Activated CD4-positive, alpha-beta T cell treated with anti-CD3 and anti-CD28 coated beads for 36 hours (primary cell): ENCODE data around the gene PRAMEF7. TPM values are rescaled to one million over a fixed set of nuclear protein-coding genes. Genes with fewer than 3 reads are reported as not detected.
"Not testable (repeated sequence)": the region's sequence is repeated elsewhere in the genome, so short reads cannot be mapped to it uniquely, and the experiment has no call there.

Source experiments
- ATAC-seq: fragments of 200-7000 bp; cut with Tn5 transposase; one replicate; pipeline ENCODE4 v1.10.0; 2021; ENCODE audit warnings: mild to moderate bottlenecking, moderate library complexity
- CTCF ChIA-PET: fragments of 350-600 bp; sonication (Branson Sonifier 250); formaldehyde crosslinking; loops from one replicate; lab custom pipeline; 2021; ENCODE audit warnings: antibody characterized with exemption; lab: Charles Lee
- POLR2A ChIA-PET: fragments of 350-600 bp; sonication (Branson Sonifier 250); formaldehyde crosslinking; loops from one replicate; lab custom pipeline; 2021; ENCODE audit warnings: antibody characterized with exemption, inconsistent platforms; lab: Charles Lee
- DNase-seq: peaks from one replicate; pipeline ENCODE4 v3.0.0-alpha.2; 2020
- H3K27ac Mint-ChIP-seq: one replicate; pipeline ENCODE4 v1.8.0; 2021; ENCODE audit warnings: mixed read lengths
- H3K27me3 Mint-ChIP-seq: one replicate; pipeline ENCODE4 v1.8.0; 2021; ENCODE audit warnings: mixed read lengths
- H3K36me3 Mint-ChIP-seq: one replicate; pipeline ENCODE4 v1.8.0; 2021; ENCODE audit warnings: low read depth, mixed read lengths
- H3K4me1 Mint-ChIP-seq: one replicate; pipeline ENCODE4 v1.8.0; 2021; ENCODE audit warnings: mixed read lengths
- H3K4me3 Mint-ChIP-seq: one replicate; pipeline ENCODE4 v1.8.0; 2021; ENCODE audit warnings: mild to moderate bottlenecking, moderate library complexity, mixed read lengths
- H3K9me3 Mint-ChIP-seq: one replicate; pipeline ENCODE4 v1.8.0; 2021; ENCODE audit warnings: low read depth, mixed read lengths
- intact Hi-C, 2 experiments: fragments of 100-400 bp; cut with DNase I in 1 of 2; cut with micrococcal nuclease in 1 of 2; formaldehyde crosslinking; loops; one replicate each; pipeline versions ENCODE4 v1.14.2 to v1.15.1; 2022 to 2024; cut with DNase I, micrococcal nuclease
- total RNA-seq, 2 experiments: library from RNA; stranded (reverse); gene quantifications; one replicate each; pipeline ENCODE4 v1.2.3, GENCODE V29; 2021

Gene PRAMEF7
- total RNA-seq = not detected

DNA sequence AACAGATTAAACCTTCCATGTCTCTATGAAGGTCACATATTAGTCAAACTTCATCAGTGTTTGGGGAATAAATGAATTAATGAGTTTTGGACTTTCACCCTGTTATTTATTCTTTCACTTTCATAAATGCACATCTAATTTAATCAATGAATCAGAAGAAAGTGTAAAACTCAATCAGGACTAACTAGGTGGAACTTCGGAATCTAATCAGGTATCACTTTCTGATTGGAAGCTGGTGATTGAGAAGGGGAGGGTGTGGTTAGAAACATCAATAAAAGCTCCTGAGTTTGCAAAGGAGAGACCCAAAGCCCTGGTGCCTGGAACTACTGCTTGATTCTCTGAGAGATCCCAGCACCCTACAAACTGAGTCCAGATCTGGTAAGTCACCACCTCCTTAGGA is at the start of gene PRAMEF7:
Gene PRAMEF7, plus strand, starts transcription at position 301 of the 400 bp plus-strand sequence. CDS start 1,083 bp downstream, outside the sequence.
- H3K4me3 Mint-ChIP-seq, H3K27me3 Mint-ChIP-seq, H3K27ac Mint-ChIP-seq, CTCF ChIA-PET, ATAC-seq, H3K36me3 Mint-ChIP-seq, H3K9me3 Mint-ChIP-seq, DNase-seq, H3K4me1 Mint-ChIP-seq, POLR2A ChIA-PET, intact Hi-C loops: not testable (repeated sequence)

GRCh38 chr1:12878453-12878852 is 38.0 kb upstream of the PRAMEF7 start:
- H3K4me3 Mint-ChIP-seq, H3K36me3 Mint-ChIP-seq, H3K27me3 Mint-ChIP-seq, DNase-seq, CTCF ChIA-PET, H3K27ac Mint-ChIP-seq, H3K9me3 Mint-ChIP-seq, intact Hi-C loops, POLR2A ChIA-PET, H3K4me1 Mint-ChIP-seq, ATAC-seq: not testable (repeated sequence)

DNA sequence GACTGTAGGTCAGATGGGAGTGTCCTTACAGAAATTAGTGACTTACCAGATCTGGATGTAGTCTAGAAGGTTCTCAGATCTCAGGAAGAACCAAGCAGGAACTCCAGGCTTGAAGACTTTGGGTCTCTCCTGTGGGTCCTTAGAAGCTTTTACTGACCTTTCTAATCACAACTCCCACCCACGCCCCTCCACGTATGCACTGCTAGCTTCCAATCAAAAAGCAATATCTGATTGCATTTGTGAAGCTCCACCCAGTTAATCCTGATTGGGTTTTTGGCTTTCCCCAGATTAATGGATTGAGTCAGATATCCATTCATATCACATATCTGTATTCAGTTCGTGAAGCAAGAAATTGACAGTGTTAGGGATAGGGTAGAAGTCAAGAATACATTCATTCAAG is 30.3 kb upstream of the PRAMEF7 start, which contains the start of gene PRAMEF4:
Gene PRAMEF4, minus strand, starts transcription at position 101 of the 400 bp plus-strand sequence. CDS start 2,807 bp downstream, outside the sequence.
- POLR2A ChIA-PET, H3K9me3 Mint-ChIP-seq, H3K36me3 Mint-ChIP-seq, H3K27me3 Mint-ChIP-seq, ATAC-seq, intact Hi-C loops, H3K27ac Mint-ChIP-seq, H3K4me1 Mint-ChIP-seq, DNase-seq, H3K4me3 Mint-ChIP-seq, CTCF ChIA-PET: not testable (repeated sequence)

GRCh38 chr1:12898170-12898569 is 18.2 kb upstream of the PRAMEF7 start, which contains the start of gene PRAMEF10:
Gene PRAMEF10, minus strand, starts transcription at chr1:12898270. Its CDS starts 2,423 bp downstream, at chr1:12895847.
- H3K27ac Mint-ChIP-seq, DNase-seq, H3K27me3 Mint-ChIP-seq, intact Hi-C loops, H3K4me3 Mint-ChIP-seq, H3K4me1 Mint-ChIP-seq, CTCF ChIA-PET, H3K36me3 Mint-ChIP-seq, POLR2A ChIA-PET, ATAC-seq, H3K9me3 Mint-ChIP-seq: not testable (repeated sequence)

DNA sequence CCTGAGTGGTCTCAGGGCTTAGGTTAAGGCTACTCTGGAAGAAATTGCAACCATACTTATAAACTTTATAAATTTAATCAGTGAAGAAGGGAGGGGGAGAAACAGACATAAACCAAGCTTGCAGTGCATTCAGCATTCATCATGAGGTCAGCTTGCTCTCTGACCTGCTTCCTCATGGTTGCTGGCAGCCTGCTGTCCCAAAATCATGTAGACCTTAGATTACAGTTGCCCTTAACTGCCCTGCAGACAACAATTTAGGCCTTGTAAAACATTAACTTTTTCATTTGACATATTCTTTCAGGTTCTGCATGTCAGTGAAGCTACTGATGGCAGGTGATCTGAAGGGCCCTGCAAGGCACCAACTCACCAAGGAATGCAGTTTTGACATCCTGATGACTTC is 17.2 kb upstream of the PRAMEF7 start:
- POLR2A ChIA-PET, CTCF ChIA-PET, H3K4me3 Mint-ChIP-seq, H3K36me3 Mint-ChIP-seq, intact Hi-C loops, DNase-seq, H3K27me3 Mint-ChIP-seq, H3K27ac Mint-ChIP-seq, H3K4me1 Mint-ChIP-seq, ATAC-seq, H3K9me3 Mint-ChIP-seq: not testable (repeated sequence)

- intact Hi-C loops, ATAC-seq, POLR2A ChIA-PET, CTCF ChIA-PET, H3K4me3 Mint-ChIP-seq, H3K36me3 Mint-ChIP-seq, DNase-seq, H3K27me3 Mint-ChIP-seq, H3K4me1 Mint-ChIP-seq, H3K9me3 Mint-ChIP-seq, H3K27ac Mint-ChIP-seq: not testable (repeated sequence)
Observed at GRCh38 chr1:12903793-12904572, 12.4 kb upstream of the PRAMEF7 start.

DNA sequence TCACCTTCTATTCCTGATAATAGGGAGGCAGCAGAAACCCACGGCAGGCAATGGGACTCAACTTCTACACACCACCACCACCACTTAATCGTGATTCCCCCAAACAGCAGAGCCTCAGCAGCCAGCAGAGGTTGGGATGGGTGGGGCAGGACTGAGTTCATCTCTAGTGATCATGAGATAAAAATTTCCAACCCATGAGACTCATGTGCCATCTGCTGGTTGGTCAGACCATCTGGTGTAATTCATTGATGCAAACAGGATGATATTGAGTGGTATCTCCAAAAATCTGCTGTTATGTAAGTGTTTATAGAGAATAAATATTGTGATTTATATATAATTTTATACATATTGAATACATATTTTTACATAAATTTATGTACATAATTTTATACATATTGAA is 5.3 kb downstream of the PRAMEF7 start:
- H3K4me3 Mint-ChIP-seq, intact Hi-C loops, H3K27me3 Mint-ChIP-seq, H3K9me3 Mint-ChIP-seq, H3K27ac Mint-ChIP-seq, H3K4me1 Mint-ChIP-seq, DNase-seq, CTCF ChIA-PET, ATAC-seq, POLR2A ChIA-PET, H3K36me3 Mint-ChIP-seq: not testable (repeated sequence)

DNA sequence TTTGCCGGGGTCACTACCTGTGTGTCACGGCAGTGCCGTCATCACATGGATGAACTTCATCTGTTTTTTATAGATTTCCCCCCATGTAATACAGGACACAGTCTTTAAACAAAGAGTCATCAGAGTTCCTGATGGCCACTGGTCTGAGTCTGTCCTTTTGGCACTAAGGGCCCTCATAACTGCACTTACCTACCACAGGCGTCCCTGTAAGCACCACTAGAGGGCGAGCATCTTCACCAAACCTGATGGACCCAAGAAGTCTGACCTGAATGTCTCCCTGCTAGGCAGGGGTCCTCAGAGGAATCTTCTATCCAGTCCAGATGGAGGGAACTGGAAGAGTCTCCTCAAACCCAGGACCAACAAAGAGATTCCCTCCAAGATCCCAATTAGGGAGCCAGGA is 8.0 kb downstream of the PRAMEF7 start:
- H3K27me3 Mint-ChIP-seq, H3K4me3 Mint-ChIP-seq, POLR2A ChIA-PET, H3K9me3 Mint-ChIP-seq, H3K4me1 Mint-ChIP-seq, DNase-seq, H3K36me3 Mint-ChIP-seq, intact Hi-C loops, ATAC-seq, CTCF ChIA-PET, H3K27ac Mint-ChIP-seq: not testable (repeated sequence)

GRCh38 chr1:12947480-12947879 is 31.1 kb downstream of the PRAMEF7 start, which contains the start of gene PRAMEF6:
Gene PRAMEF6, minus strand, starts transcription at chr1:12947580. Its CDS starts 5,062 bp downstream, at chr1:12942518.
- DNase-seq, POLR2A ChIA-PET, H3K36me3 Mint-ChIP-seq: not testable (repeated sequence)

More at GRCh38 chr1:12947480-12947879, 31.1 kb downstream of the PRAMEF7 start, which contains the start of gene PRAMEF6:
- intact Hi-C loops, CTCF ChIA-PET, H3K27me3 Mint-ChIP-seq, ATAC-seq, H3K4me3 Mint-ChIP-seq, H3K27ac Mint-ChIP-seq, H3K4me1 Mint-ChIP-seq, H3K9me3 Mint-ChIP-seq: not testable (repeated sequence)

Other genes with a start within 250 kb of the PRAMEF7 start
- not detected for gene AADACL3, start 200.5 kb upstream of the PRAMEF7 start, total RNA-seq
- not detected for gene CFAP107, start 170.4 kb upstream of the PRAMEF7 start, total RNA-seq
- gene PRAMEF12, start 142.9 kb upstream of the PRAMEF7 start, total RNA-seq = not detected
- not detected for gene PRAMEF1, start 125.2 kb upstream of the PRAMEF7 start, total RNA-seq
- not detected for gene PRAMEF11, start 85.2 kb upstream of the PRAMEF7 start, total RNA-seq
- gene HNRNPCL1, start 67.9 kb upstream of the PRAMEF7 start, total RNA-seq = not detected
- not detected for gene PRAMEF2, start 59.5 kb upstream of the PRAMEF7 start, total RNA-seq
- gene PRAMEF4, start 30.4 kb upstream of the PRAMEF7 start, total RNA-seq = not detected
- not detected for gene PRAMEF10, start 18.3 kb upstream of the PRAMEF7 start, total RNA-seq
- gene PRAMEF6, start 31.0 kb downstream of the PRAMEF7 start, total RNA-seq = not detected
- gene PRAMEF27, start 140.0 kb downstream of the PRAMEF7 start, total RNA-seq = not detected
- not detected for gene HNRNPCL3, start 144.2 kb downstream of the PRAMEF7 start, total RNA-seq
- gene PRAMEF25, start 154.2 kb downstream of the PRAMEF7 start, total RNA-seq = not detected
- gene HNRNPCL2, start 200.2 kb downstream of the PRAMEF7 start, total RNA-seq = not detected
- gene PRAMEF26, start 239.4 kb downstream of the PRAMEF7 start, total RNA-seq = not detected
- not detected for gene HNRNPCL4, start 249.0 kb downstream of the PRAMEF7 start, total RNA-seq